Activated CD4-positive, alpha-beta memory T cell treated with anti-CD3 and anti-CD28 coated beads for 36 hours (primary cell): Measurements from ENCODE around the gene GPS2. TPM values are rescaled to one million over a fixed set of nuclear protein-coding genes. Genes with fewer than 3 reads are reported as not detected.
A peak's percentile ranks its signal among the peaks of the same experiment; 100 is the strongest.

Experiments
- CTCF ChIA-PET: fragments of 350-600 bp; sonication (Branson Sonifier 250); formaldehyde crosslinking; loops from one replicate; lab custom pipeline; 2021; ENCODE audit warnings: antibody characterized with exemption, inconsistent platforms; lab: Charles Lee
- POLR2A ChIA-PET: fragments of 350-600 bp; sonication (Branson Sonifier 250); formaldehyde crosslinking; loops from one replicate; lab custom pipeline; 2021; ENCODE audit warnings: antibody characterized with exemption; lab: Charles Lee
- DNase-seq: peaks from one replicate; pipeline ENCODE4 v3.0.0-alpha.2; 2020
- H3K27ac Mint-ChIP-seq: one replicate; pipeline ENCODE4 v1.8.0; 2021; ENCODE audit warnings: mixed read lengths
- H3K27me3 Mint-ChIP-seq: one replicate; pipeline ENCODE4 v1.8.0; 2021; ENCODE audit warnings: mixed read lengths
- H3K36me3 Mint-ChIP-seq: one replicate; pipeline ENCODE4 v1.8.0; 2021; ENCODE audit warnings: mixed read lengths
- H3K4me1 Mint-ChIP-seq: one replicate; pipeline ENCODE4 v1.8.0; 2021; ENCODE audit warnings: low read depth, mixed read lengths
- H3K4me3 Mint-ChIP-seq: one replicate; pipeline ENCODE4 v1.8.0; 2021; ENCODE audit warnings: mild to moderate bottlenecking, mixed read lengths
- H3K9me3 Mint-ChIP-seq: one replicate; pipeline ENCODE4 v1.8.0; 2021; ENCODE audit warnings: mixed read lengths
- intact Hi-C: fragments of 100-400 bp; cut with micrococcal nuclease; formaldehyde crosslinking; loops from one replicate; pipeline ENCODE4 v1.15.1; 2023
- total RNA-seq, 2 experiments: library from RNA; stranded (reverse); gene quantifications; one replicate each; pipeline ENCODE4 v1.2.3, GENCODE V29; 2021

The GPS2 gene
- total RNA-seq, 2 experiments from 2014 or later, result 34.9 to 38.7 TPM

GRCh38 chr17:7328009-7328408 is 12.8 kb upstream of the GPS2 start:
- Mint-ChIP-seq H3K4me1 (peaks cover 41% of the 10 kb centered on the region), H3K36me3 (peaks cover 9% of the 10 kb centered on the region), H3K9me3 (no peaks in the 10 kb centered on the region), H3K27me3 (no peaks in the 10 kb centered on the region), H3K4me3 (peak overlapping the region; percentile 89), H3K27ac (peak overlapping the region; percentile 38)
- intact Hi-C loops, result loop anchor here (2.0 kb wide), 1 partner anchor 23 kb away; no protein-coding TSS in a partner anchor
- no peak for DNase-seq
- POLR2A ChIA-PET, result interaction anchor here (2.1 kb wide), 1 partner anchor 247 kb away, joined by 7 read pairs; no protein-coding TSS in a partner anchor
- CTCF ChIA-PET, result interaction anchor here (0.9 to 2.3 kb wide), 2 partner anchors 17 to 47 kb away, joined by 3 to 9 read pairs; partner anchors contain the start of gene SLC2A4

DNA sequence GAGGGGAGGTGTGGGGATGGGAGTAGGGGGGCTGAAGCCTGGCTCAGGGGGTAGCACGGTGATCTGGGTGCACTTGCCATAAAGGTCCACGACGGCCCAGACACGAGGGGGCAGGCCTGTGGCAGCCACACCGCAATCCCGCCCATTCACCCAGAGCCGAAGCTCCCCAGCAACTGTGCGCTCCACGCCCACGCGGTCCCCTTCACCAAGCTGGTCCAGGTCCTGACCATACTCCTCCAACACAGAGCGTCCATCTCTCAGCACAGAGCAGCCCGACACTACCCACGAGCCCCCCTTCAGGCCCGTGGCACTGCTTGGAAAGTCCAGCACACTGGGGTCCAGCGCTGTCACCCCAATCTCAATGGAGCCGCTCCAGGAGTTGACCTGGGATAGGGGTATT is 12.3 kb upstream of the GPS2 start:
- H3K36me3 Mint-ChIP-seq, result peaks cover 11% of the 10 kb centered on the region
- no peaks in the 10 kb centered on the region for H3K9me3 Mint-ChIP-seq
- ChIA-PET POLR2A (no interaction called here), CTCF (interaction anchor here (0.9 to 3.6 kb wide), 2 partner anchors 8 to 18 kb away, joined by 3 to 25 read pairs; partner anchors contain the start of gene ACAP1)
- no peak overlapping the region for H3K27ac Mint-ChIP-seq
- H3K4me3 Mint-ChIP-seq, result peak overlapping the region; percentile 23
- no peak for DNase-seq
- no peaks in the 10 kb centered on the region for H3K27me3 Mint-ChIP-seq
- intact Hi-C loops, result no loop called here
- H3K4me1 Mint-ChIP-seq, result peaks cover 37% of the 10 kb centered on the region

DNA sequence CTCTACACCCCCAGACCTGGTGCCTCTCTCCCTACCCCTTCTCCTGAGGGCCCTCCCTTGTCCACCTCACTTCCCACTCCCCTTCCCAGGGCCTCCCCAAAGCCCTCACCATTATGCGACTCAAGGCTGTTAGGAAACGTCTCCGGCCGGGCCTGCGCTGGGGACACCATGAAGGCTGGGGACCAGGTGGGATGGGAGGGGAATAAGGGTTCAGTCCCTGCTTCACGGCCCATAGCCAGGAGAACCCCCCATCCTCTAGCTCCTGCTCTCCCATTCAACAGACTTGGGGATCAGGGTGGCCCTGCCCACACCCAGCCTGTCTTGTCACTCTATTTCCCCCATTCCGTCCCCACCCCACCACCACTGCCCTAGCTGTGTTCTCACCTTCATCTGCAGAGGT is 11.9 kb upstream of the GPS2 start:
- peaks cover 11% of the 10 kb centered on the region for H3K36me3 Mint-ChIP-seq
- H3K27ac Mint-ChIP-seq, result no peak overlapping the region
- H3K4me3 Mint-ChIP-seq, result no peak overlapping the region
- POLR2A ChIA-PET, result interaction anchor here (1.1 kb wide), 1 partner anchor 18 kb away, joined by 3 read pairs; no protein-coding TSS in a partner anchor
- DNase-seq, result no peak
- intact Hi-C loops, result no loop called here
- no peaks in the 10 kb centered on the region for H3K9me3 Mint-ChIP-seq
- H3K27me3 Mint-ChIP-seq, result no peaks in the 10 kb centered on the region
- CTCF ChIA-PET, result interaction anchor here (0.7 to 3.6 kb wide), 5 partner anchors 9 to 556 kb away, joined by 3 to 25 read pairs (median 3); partner anchors contain the start of gene ACAP1
- peaks cover 33% of the 10 kb centered on the region for H3K4me1 Mint-ChIP-seq

DNA sequence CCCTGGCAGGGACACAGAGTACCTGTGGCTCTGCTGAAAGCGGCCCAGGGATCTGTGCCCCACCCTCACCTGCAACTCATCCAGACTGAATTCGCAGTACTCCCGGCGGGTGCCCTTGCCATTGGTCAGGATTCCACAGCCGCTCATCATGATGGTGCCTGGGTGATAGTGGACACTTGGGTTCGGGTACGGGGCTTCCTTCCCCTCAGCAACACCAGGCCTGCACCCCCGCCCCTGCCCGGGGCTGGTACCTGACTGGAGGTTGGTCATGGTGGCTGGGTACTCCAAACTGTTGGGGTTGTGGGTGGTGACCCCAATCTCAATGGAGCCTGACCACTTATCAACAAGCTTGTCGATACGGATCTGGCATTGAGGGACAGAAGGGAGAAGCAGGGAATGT is 11.0 kb upstream of the GPS2 start:
- peaks cover 30% of the 10 kb centered on the region for H3K4me1 Mint-ChIP-seq
- no peaks in the 10 kb centered on the region for H3K9me3 Mint-ChIP-seq
- no peaks in the 10 kb centered on the region for H3K27me3 Mint-ChIP-seq
- ChIA-PET CTCF (interaction anchor here (0.7 to 3.6 kb wide), 4 partner anchors 10 to 557 kb away, joined by 3 to 25 read pairs (median 4); partner anchors contain the start of gene ACAP1), POLR2A (interaction anchor here (1.1 kb wide), 1 partner anchor 17 kb away, joined by 3 read pairs; no protein-coding TSS in a partner anchor)
- H3K27ac Mint-ChIP-seq, result no peak overlapping the region
- H3K4me3 Mint-ChIP-seq, result no peak overlapping the region
- peaks cover 16% of the 10 kb centered on the region for H3K36me3 Mint-ChIP-seq
- DNase-seq, result no peak
- intact Hi-C loops, result no loop called here

DNA sequence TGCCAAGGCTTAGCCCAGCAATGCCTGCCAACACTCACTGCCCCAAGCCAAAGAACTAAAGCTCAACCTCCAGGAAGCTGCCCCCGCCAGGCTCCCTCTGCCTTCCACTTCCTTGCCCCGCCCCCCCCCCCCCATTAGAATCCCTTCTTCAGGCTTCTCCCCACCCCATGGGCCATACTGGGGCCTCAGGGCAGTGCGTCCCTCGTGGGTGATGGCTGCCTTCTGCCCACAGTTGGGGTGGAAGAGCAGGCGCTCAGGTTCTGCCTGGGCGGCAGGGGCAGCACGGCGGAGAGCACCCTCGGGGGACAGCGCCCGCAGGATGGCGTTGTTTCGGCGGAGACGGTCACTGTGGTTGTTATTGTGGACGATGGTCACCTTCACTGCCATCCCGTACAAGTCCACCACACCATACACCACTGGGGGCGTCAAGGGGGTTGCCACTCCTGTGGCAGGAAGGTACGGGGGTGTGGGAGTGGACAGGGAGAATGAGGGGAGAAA is 9.9 kb upstream of the GPS2 start:
- H3K9me3 Mint-ChIP-seq, result no peaks in the 10 kb centered on the region
- DNase-seq, result no peak
- CTCF ChIA-PET, result interaction anchor here (0.6 to 3.6 kb wide), 11 partner anchors 10 to 236 kb away, joined by 3 to 25 read pairs (median 6); partner anchors contain the start of genes ACAP1 and GPS2
- H3K36me3 Mint-ChIP-seq, result peaks cover 18% of the 10 kb centered on the region
- H3K27ac Mint-ChIP-seq, result no peak overlapping the region
- POLR2A ChIA-PET, result no interaction called here
- H3K4me1 Mint-ChIP-seq, result peaks cover 22% of the 10 kb centered on the region
- H3K4me3 Mint-ChIP-seq, result no peak overlapping the region
- intact Hi-C loops, result no loop called here
- H3K27me3 Mint-ChIP-seq, result no peaks in the 10 kb centered on the region

DNA sequence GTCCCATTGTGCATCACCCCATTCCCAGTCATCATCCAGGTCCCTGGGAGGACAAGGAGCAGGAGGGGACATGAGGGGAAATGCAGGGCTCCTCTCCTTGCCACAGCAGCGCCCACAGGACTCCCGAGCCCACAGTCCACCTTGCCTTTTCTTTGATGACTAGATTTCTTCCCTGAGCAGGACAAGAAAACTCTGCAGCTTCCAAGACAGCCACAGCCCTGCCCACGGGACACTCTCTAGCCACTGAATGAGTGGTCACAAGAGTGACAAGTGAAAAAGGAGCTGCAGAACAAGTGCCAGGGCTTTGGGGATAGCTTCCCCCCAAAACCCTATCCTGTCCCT is 9.2 kb upstream of the GPS2 start:
- Mint-ChIP-seq H3K27ac (peak overlapping the region; percentile 23), H3K4me3 (no peak overlapping the region), H3K9me3 (no peaks in the 10 kb centered on the region), H3K36me3 (peaks cover 18% of the 10 kb centered on the region), H3K27me3 (no peaks in the 10 kb centered on the region), H3K4me1 (peaks cover 20% of the 10 kb centered on the region)
- POLR2A ChIA-PET, result no interaction called here
- CTCF ChIA-PET, result interaction anchor here (0.6 to 3.6 kb wide), 11 partner anchors 9 to 236 kb away, joined by 3 to 25 read pairs (median 6); partner anchors contain the start of genes ACAP1 and GPS2
- intact Hi-C loops, result loop anchor here (1.0 kb wide), 1 partner anchor 22 kb away; no protein-coding TSS in a partner anchor
- DNase-seq, result no peak

- H3K9me3 Mint-ChIP-seq, result no peaks in the 10 kb centered on the region
- ChIA-PET CTCF (interaction anchor here (0.8 to 3.6 kb wide), 11 partner anchors 9 to 265 kb away, joined by 3 to 25 read pairs (median 6); partner anchors contain the start of genes ACAP1 and GPS2), POLR2A (no interaction called here)
- peak overlapping the region; percentile 23 for H3K27ac Mint-ChIP-seq
- no peak overlapping the region for H3K4me3 Mint-ChIP-seq
- intact Hi-C loops, result loop anchor here (1.0 kb wide), 1 partner anchor 22 kb away; no protein-coding TSS in a partner anchor
- H3K27me3 Mint-ChIP-seq, result no peaks in the 10 kb centered on the region
- peaks cover 20% of the 10 kb centered on the region for H3K4me1 Mint-ChIP-seq
- peak; percentile 75 for DNase-seq
- H3K36me3 Mint-ChIP-seq, result peaks cover 19% of the 10 kb centered on the region
Measured at GRCh38 chr17:7323731-7324437, 8.7 kb upstream of the GPS2 start.

- POLR2A ChIA-PET, result interaction anchor here (1.0 kb wide), 1 partner anchor 8 kb away, joined by 3 read pairs; no protein-coding TSS in a partner anchor
- DNase-seq, result no peak
- intact Hi-C loops, result no loop called here
- Mint-ChIP-seq H3K27ac (no peak overlapping the region), H3K4me1 (peaks cover 9% of the 10 kb centered on the region), H3K36me3 (peaks cover 26% of the 10 kb centered on the region), H3K4me3 (no peak overlapping the region), H3K27me3 (no peaks in the 10 kb centered on the region), H3K9me3 (no peaks in the 10 kb centered on the region)
- CTCF ChIA-PET, result interaction anchor here (0.6 to 1.1 kb wide), 2 partner anchors 13 to 266 kb away, joined by 3 read pairs; partner anchors contain the start of gene ACAP1
Measured at GRCh38 chr17:7322520-7323194, 7.5 kb upstream of the GPS2 start.

- no peak overlapping the region for H3K27ac Mint-ChIP-seq
- no peak for DNase-seq
- no peaks in the 10 kb centered on the region for H3K27me3 Mint-ChIP-seq
- no peak overlapping the region for H3K4me3 Mint-ChIP-seq
- CTCF ChIA-PET, result interaction anchor here (1.1 kb wide), 1 partner anchor 34 kb away, joined by 3 read pairs; no protein-coding TSS in a partner anchor
- intact Hi-C loops, result no loop called here
- peaks cover 6% of the 10 kb centered on the region for H3K4me1 Mint-ChIP-seq
- no peaks in the 10 kb centered on the region for H3K9me3 Mint-ChIP-seq
- POLR2A ChIA-PET, result interaction anchor here (0.6 to 1.0 kb wide), 3 partner anchors 8 to 158 kb away, joined by 3 read pairs; no protein-coding TSS in a partner anchor
- peaks cover 27% of the 10 kb centered on the region for H3K36me3 Mint-ChIP-seq
Measured at GRCh38 chr17:7321466-7321865, 6.3 kb upstream of the GPS2 start.

- ChIA-PET CTCF (interaction anchor here (1.3 kb wide), 1 partner anchor 22 kb away, joined by 3 read pairs; no protein-coding TSS in a partner anchor), POLR2A (interaction anchor here (0.8 kb wide), 1 partner anchor 11 kb away, joined by 3 read pairs; the partner anchor contains the start of gene NEURL4)
- Mint-ChIP-seq H3K4me1 (peaks cover 21% of the 10 kb centered on the region), H3K27ac (no peak overlapping the region), H3K36me3 (peaks cover 27% of the 10 kb centered on the region), H3K9me3 (no peaks in the 10 kb centered on the region), H3K4me3 (no peak overlapping the region), H3K27me3 (no peaks in the 10 kb centered on the region)
- intact Hi-C loops, result no loop called here
- DNase-seq, result no peak
Measured at GRCh38 chr17:7318121-7318860, 3.1 kb upstream of the GPS2 start.
